ENCODE measurements around the gene GIPR. TPM values are rescaled to one million over a fixed set of nuclear protein-coding genes. Genes with fewer than 3 reads are reported as not detected.

Gene GIPR
- total RNA-seq, 1 donor from 2014 or later, result 7.5 TPM

DNA sequence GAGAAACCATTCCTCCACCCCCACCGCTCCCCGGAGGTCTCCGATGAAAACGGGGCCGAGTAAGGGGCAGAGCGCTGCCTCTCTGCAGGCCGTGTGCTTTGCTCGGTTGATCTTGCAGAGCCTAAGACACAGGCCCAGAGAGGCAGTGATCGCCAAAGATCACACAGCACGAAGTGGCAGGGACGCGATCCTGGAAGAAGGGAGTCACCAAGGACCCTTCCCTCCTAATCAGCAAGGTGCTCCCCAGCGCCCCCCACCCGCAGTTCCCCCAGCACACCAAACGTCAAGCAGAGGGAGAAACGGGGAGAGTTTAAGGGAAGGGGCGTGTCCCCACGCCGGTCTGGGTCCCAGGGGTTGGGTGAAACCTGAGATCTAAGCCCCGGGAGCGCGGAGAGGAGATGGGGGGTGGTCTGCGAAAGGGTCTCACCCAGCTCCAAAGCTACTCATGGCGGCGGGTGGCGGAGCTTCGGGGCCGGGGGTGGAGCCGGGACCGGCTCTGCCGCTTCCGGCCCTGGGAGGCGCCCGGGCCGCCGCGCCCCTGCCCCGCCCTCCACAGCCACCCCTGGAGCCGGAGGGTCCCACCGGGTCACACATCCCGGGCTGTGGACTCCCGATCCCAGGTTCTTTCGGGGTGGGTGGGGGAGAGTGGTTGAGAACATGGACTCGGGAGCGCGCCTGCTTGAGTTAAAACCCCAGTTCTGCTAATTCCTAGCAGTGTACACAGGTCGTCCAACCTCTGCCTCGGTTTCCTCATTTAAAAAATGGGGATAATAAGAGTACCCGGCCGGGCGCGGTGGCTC, 28.9 kb upstream of the GIPR start, which contains the start of gene EML2:
Gene EML2, minus strand, starts transcription at position 468 of the 800 bp plus-strand sequence. Its CDS starts 21 bp downstream, at position 447.
- Histone ChIP-seq H3K27ac (peak within 1 kb of the TSS; percentile 58), H3K36me3 (no peaks in the 10 kb centered on the region), H3K4me3 (peak within 1 kb of the TSS; percentile 70), H3K4me1 (peaks cover 51% of the 10 kb centered on the region), H3K27me3 (ENCODE audit: low read depth) (peaks cover 7% of the 10 kb centered on the region), H3K9me3 (no peaks in the 10 kb centered on the region)
- DNase-seq (peak; percentile 72), ATAC-seq (peak; percentile 48 to 51)
- TF ChIP-seq, protein P1, sequence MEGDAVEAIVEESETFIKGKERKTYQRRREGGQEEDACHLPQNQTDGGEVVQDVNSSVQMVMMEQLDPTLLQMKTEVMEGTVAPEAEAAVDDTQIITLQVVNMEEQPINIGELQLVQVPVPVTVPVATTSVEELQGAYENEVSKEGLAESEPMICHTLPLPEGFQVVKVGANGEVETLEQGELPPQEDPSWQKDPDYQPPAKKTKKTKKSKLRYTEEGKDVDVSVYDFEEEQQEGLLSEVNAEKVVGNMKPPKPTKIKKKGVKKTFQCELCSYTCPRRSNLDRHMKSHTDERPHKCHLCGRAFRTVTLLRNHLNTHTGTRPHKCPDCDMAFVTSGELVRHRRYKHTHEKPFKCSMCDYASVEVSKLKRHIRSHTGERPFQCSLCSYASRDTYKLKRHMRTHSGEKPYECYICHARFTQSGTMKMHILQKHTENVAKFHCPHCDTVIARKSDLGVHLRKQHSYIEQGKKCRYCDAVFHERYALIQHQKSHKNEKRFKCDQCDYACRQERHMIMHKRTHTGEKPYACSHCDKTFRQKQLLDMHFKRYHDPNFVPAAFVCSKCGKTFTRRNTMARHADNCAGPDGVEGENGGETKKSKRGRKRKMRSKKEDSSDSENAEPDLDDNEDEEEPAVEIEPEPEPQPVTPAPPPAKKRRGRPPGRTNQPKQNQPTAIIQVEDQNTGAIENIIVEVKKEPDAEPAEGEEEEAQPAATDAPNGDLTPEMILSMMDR (IDR thresholded peaks at IDR 0.05), result peak; percentile 10
- intact Hi-C loops (cut with DNase I), result no loop called here

DNA sequence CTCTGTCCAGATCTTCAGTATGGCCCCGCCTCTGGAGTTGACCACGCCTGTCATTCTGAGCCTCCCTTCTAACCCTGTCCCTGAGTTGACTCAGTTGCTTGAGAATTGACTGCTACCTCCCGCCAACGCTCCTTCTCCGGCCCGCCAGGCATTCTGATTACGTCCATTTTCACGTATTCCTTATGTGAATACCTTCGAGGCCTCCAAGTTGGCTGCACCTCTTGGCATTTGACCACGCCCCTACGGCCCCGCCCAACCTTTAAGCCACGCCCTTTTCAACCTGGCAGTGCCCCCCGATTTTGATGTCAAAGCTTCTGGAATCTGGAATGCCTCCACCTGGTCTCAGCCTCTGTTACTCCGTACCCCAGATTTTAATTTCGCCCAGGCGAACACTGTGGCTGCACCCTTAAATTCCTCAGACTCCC, 27.2 kb upstream of the GIPR start:
- no peaks in the 10 kb centered on the region for H3K36me3 ChIP-seq
- no peaks in the 10 kb centered on the region for H3K9me3 ChIP-seq
- peak overlapping the region; percentile 85 for H3K27ac ChIP-seq
- peaks cover 56% of the 10 kb centered on the region for H3K4me1 ChIP-seq
- H3K4me3 ChIP-seq, result peak overlapping the region; percentile 53
- DNase-seq (peak; percentile 53), ATAC-seq (no peak)
- H3K27me3 ChIP-seq (ENCODE audit: low read depth), result peaks cover 18% of the 10 kb centered on the region
- TF ChIP-seq, protein P1 (IDR thresholded peaks at IDR 0.05), result no peak
- intact Hi-C loops (cut with DNase I), result no loop called here

DNA sequence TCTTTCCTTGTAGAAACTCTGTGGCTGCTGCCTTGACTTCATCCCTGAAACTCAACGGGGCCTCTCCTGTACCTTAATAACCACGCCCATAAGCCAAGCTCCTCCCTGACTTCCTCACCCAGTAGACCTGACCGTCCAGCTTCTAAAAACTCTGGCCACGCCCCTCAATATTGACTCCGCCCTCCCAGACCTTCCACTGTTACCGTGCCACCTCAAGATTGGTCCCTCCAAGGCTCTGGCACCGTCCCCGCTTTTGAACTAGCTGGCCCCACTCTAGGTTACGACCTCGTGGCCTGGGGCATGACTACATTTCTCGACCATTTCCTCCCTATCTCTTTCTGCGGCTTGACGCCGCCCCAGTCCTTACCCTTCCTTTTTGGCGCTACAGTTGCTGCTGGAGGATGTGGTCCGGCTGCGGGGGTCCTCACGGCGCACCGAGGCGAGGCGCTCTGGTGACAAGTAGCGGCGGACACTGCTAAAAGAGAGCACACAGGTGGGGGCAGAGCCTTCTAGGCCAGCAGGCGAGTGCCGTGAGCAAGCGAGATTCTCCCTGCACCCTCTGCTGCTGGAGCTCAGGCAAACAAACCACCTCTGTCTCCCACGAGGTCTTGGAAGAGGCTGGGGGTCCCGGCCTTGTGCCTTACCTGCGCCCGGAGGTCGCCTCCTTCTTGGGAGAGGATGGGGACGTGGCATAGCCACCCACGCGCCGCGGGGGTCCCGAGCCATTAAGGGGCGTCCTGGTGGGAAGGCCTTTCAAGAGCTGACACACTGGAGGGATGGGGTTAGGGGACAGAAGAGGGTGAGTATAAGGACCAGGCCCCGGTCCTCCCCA, 26.5 kb upstream of the GIPR start:
- Histone ChIP-seq H3K4me1 (peaks cover 63% of the 10 kb centered on the region), H3K4me3 (peak overlapping the region; percentile 53), H3K36me3 (no peaks in the 10 kb centered on the region), H3K27ac (peak overlapping the region; percentile 85), H3K27me3 (ENCODE audit: low read depth) (peaks cover 24% of the 10 kb centered on the region), H3K9me3 (no peaks in the 10 kb centered on the region)
- peak; percentile 92 for DNase-seq
- peak; percentile 81 to 85 for ATAC-seq
- intact Hi-C loops (cut with DNase I), result no loop called here
- TF ChIP-seq, protein P1 (IDR thresholded peaks at IDR 0.05), result no peak

DNA sequence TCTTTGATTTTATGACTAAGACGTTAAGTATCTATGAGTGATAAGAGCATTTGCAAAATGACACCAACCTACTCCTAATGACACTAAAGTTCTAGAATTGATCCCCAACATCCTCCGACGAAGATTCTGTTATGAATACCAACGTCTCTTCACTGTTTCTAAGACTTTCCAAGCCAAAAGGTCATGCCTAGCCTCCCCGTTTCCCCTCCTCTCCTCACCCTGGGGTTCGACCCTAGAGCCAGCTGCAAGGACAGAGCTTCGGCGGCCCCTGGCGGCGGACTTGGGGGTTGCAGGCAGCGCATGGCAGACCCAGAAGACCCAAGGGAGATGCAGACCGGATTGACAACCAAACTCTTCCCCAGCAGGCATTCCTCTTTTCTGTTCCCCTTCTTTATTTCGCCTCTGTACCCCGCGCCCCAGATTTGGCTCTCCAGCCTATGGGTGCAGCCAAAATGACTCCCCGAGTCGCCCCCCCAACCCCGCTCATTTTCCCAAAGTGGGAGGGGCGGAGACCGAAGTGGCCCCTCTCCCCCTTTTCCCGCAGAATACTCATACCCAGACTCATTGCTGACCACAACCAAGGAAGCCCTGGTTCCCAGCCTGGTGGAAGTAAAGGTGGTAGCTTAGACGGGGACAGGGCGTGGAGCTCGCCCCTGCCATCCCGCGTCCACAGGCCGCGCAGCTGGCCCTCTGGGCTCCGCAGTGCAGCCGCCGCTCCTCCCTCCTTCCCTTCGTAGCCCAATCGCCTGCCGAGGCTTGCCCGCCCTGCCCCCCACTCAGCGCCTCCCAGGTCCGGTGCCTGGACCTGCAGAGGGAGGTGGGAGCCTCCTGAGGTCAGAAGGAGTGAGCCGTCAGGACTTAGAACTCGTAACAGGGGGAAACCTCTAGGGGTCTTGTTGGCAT, 24.7 kb upstream of the GIPR start:
- peak; percentile 69 to 74 for ATAC-seq
- peak overlapping the region; percentile 85 for H3K27ac ChIP-seq
- peak overlapping the region; percentile 53 for H3K4me3 ChIP-seq
- peaks cover 24% of the 10 kb centered on the region for H3K27me3 ChIP-seq (ENCODE audit: low read depth)
- peaks cover 57% of the 10 kb centered on the region for H3K4me1 ChIP-seq
- DNase-seq, result peak; percentile 90
- no peaks in the 10 kb centered on the region for H3K9me3 ChIP-seq
- intact Hi-C loops (cut with DNase I), result no loop called here
- TF ChIP-seq, protein P1 (IDR thresholded peaks at IDR 0.05), result peak; percentile 99
- no peaks in the 10 kb centered on the region for H3K36me3 ChIP-seq

Measured in lower lobe of right lung (tissue), 2 donors.